ENCODE measurements around the gene MAEL. TPM values are rescaled to one million over a fixed set of nuclear protein-coding genes. Genes with fewer than 3 reads are reported as not detected.

Gene MAEL
- total RNA-seq, 1 experiment from 2014 or later: not detected

DNA sequence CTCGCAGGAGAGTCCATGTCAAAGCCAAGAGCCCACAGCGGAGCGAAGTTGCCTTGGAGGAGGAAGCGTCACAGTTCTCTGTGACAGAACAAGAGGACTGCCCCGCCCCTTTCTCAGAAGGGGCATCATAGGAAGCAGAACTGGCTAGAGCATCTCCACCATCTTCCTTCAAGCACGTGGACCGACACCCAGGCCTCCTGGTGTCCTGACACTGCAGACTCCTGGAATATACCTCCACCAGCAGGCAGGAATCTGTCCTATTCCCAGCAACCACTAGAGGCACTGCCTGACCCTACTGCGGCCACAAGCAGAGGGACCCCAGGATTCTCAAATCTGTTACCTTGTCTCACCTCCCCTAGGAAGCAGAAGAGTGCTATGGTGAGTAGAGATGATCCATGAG is 63.3 kb downstream of the MAEL start:
- no peak overlapping the region for H3K14ac ChIP-seq (ENCODE audit: insufficient read depth, low read length)
- no peaks in the 10 kb centered on the region for H3K79me2 ChIP-seq (ENCODE audit: insufficient read depth, low read length)
- H3K36me3 Mint-ChIP-seq (ENCODE audit: insufficient read depth in 1 of 3, low read depth in 3 of 3): no peaks in the 10 kb centered on the region; a peak in 1 of 7 replicates
- H3K27me3 Mint-ChIP-seq (ENCODE audit: low read depth): peaks cover 14% of the 10 kb centered on the region
- H2AFZ ChIP-seq (ENCODE audit: low read length): no peak overlapping the region
- TF ChIP-seq, protein P1, sequence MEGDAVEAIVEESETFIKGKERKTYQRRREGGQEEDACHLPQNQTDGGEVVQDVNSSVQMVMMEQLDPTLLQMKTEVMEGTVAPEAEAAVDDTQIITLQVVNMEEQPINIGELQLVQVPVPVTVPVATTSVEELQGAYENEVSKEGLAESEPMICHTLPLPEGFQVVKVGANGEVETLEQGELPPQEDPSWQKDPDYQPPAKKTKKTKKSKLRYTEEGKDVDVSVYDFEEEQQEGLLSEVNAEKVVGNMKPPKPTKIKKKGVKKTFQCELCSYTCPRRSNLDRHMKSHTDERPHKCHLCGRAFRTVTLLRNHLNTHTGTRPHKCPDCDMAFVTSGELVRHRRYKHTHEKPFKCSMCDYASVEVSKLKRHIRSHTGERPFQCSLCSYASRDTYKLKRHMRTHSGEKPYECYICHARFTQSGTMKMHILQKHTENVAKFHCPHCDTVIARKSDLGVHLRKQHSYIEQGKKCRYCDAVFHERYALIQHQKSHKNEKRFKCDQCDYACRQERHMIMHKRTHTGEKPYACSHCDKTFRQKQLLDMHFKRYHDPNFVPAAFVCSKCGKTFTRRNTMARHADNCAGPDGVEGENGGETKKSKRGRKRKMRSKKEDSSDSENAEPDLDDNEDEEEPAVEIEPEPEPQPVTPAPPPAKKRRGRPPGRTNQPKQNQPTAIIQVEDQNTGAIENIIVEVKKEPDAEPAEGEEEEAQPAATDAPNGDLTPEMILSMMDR (conservative IDR thresholded peaks at IDR 0.05): peak; percentile 85
- no peak overlapping the region for H3K4me2 ChIP-seq (ENCODE audit: insufficient read depth, insufficient read length, low read length)
- no peaks in the 10 kb centered on the region for H3K4me1 Mint-ChIP-seq
- H3K23ac ChIP-seq (ENCODE audit: insufficient read length, low read depth, low read length): no peak overlapping the region
- no peaks in the 10 kb centered on the region for H3K9me3 ChIP-seq (ENCODE audit: control insufficient read depth, low read depth, low read length)
- H2BK12ac ChIP-seq (ENCODE audit: insufficient read length, low read depth, low read length): no peak overlapping the region
- no peak overlapping the region for H4K5ac ChIP-seq (ENCODE audit: insufficient read length, low read depth, low read length)
- H3K79me1 ChIP-seq (ENCODE audit: insufficient read depth, low read depth, low read length, poor library complexity, severe bottlenecking): no peaks in the 10 kb centered on the region
- no peak overlapping the region for H3K27ac ChIP-seq (ENCODE audit: insufficient read length, low read depth, low read length)
- H3K56ac ChIP-seq (ENCODE audit: insufficient read length, low read depth, low read length): no peak overlapping the region
- H3K9me3 Mint-ChIP-seq: no peaks in the 10 kb centered on the region; a peak in 1 of 5 replicates
- no peak overlapping the region for H3K9ac ChIP-seq (ENCODE audit: extremely low read depth, insufficient read length, low read length)
- no peak overlapping the region for H2BK20ac ChIP-seq (ENCODE audit: low read depth, low read length, poor library complexity, severe bottlenecking)
- H2BK120ac ChIP-seq (ENCODE audit: low read depth, low read length, poor library complexity, severe bottlenecking): no peak overlapping the region
- no peak overlapping the region for H2BK5ac ChIP-seq (ENCODE audit: insufficient read length, low read length)
- H3K23me2 ChIP-seq (ENCODE audit: insufficient read length, low read depth, low read length, poor library complexity, severe bottlenecking): no peaks in the 10 kb centered on the region
- no peak overlapping the region for H3K27ac Mint-ChIP-seq
- H2BK15ac ChIP-seq (ENCODE audit: low read depth, low read length): no peak overlapping the region
- no CpG with 5 or more reads among the region's 8 CpGs for WGBS (ENCODE audit: extremely low coverage, insufficient read length, low lambda C conversion rate)
- no peaks in the 10 kb centered on the region for H3K27me3 ChIP-seq (ENCODE audit: insufficient read depth, low read length)
- H2AK5ac ChIP-seq (ENCODE audit: insufficient read length, low read length): no peak overlapping the region
- no peaks in the 10 kb centered on the region for H3K4me1 ChIP-seq (ENCODE audit: insufficient read depth, low read length)
- H4K91ac ChIP-seq (ENCODE audit: insufficient read length, low read depth, low read length): no peak overlapping the region
- no peak overlapping the region for H3T11ph ChIP-seq (ENCODE audit: low read length)
- no peak overlapping the region for H4K8ac ChIP-seq (replicated peaks; ENCODE audit: insufficient read length, low read depth, low read length)
- H3K18ac ChIP-seq (ENCODE audit: insufficient read length, low read depth, low read length): no peak overlapping the region
- no peaks in the 10 kb centered on the region for H4K20me1 ChIP-seq (ENCODE audit: control insufficient read depth, insufficient read depth, insufficient read length)
- H3K4me3 Mint-ChIP-seq: no peak overlapping the region
- peak; percentile 81 for DNase-seq
- H3K4ac ChIP-seq (ENCODE audit: low read depth, low read length): no peak overlapping the region

All from H9 (cell line).